Muscle layer of duodenum (tissue), 2 donors: ENCODE results near the gene KCNN1.

ENCODE experiments used
- H3K27ac ChIP-seq: one replicate; pipeline ENCODE4 v1.7.0; 2013; ENCODE audit warnings: mild to moderate bottlenecking, low read length
- H3K27me3 ChIP-seq: one replicate; pipeline ENCODE4 v1.7.0; 2013; ENCODE audit warnings: low read depth, mild to moderate bottlenecking, control low read depth, low read length
- H3K36me3 ChIP-seq, 2 donors: one replicate each; pipeline ENCODE4 v1.7.0; 2013; ENCODE audit warnings: low read length in 2 of 2, control low read depth in 1 of 2, mild to moderate bottlenecking in 1 of 2; ENCODE audit not compliant: insufficient read depth in 2 of 2, control insufficient read depth in 1 of 2
- H3K4me1 ChIP-seq, 2 donors: one replicate each; pipeline ENCODE4 v1.7.0; 2013; ENCODE audit warnings: low read length in 2 of 2, mild to moderate bottlenecking in 2 of 2, control low read depth in 1 of 2, moderate library complexity in 1 of 2; ENCODE audit not compliant: insufficient read depth in 2 of 2, control insufficient read depth in 1 of 2
- H3K4me3 ChIP-seq, 2 donors: one replicate each; pipeline ENCODE4 v1.7.0; 2013; ENCODE audit warnings: low read length in 2 of 2, low read depth in 1 of 2, mild to moderate bottlenecking in 1 of 2
- H3K9me3 ChIP-seq, 2 donors: one replicate each; pipeline ENCODE4 v1.7.0; 2013; ENCODE audit warnings: low read length in 2 of 2, control low read depth in 1 of 2, mild to moderate bottlenecking in 1 of 2; ENCODE audit not compliant: control insufficient read depth in 1 of 2
- donor health status: healthy.

KCNN1 gene

DNA sequence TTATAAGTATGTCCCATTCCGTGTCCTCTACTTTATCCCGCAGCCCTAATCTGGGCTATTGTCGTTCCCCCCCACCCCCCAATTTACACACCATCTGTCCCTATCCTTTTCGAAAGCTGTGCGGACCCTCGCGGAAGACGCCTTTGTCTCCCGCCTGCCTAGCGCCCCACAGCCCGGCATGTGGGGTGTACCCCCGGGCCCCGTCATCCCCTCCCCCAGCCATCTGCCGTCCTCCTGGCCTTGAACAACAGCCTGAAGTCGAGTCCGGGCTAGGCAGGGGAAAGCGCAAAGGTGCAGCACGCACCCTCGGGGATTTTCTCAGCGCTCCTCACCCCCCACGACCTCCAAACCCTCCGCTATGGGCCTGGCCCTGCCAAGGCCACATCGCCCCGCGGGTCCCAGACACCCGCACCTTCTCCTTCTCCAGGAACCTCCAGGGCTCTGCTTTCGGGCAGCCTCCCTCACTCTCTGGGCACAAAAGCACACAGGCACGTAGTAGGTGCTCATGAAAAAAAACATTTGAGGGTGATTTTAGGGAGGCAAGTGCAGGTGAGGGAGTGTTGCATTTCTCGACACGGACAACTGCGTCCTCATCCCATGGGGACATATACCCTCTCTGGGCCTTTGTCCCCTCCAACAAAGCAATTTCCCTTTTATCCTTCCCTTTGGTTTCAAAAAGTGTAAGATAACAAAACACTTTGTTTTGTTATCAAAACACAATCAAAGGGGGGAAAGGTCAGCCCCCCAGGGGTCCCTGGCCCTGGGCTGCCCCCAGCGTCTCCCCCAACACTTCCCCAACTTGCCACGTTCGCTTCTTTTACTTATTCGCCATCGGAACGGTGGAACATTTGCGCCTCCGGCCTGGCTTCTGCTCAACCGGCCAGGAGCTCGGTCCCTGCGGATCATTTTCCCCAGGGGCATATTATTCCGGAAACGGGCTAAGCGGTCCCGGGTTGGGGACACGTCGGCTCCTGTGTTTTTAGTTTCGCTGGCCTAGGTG, 17.7 kb upstream of the KCNN1 start:
- Histone ChIP-seq H3K27ac (no peak overlapping the region), H3K4me1 (peaks cover 6 to 50% of the 10 kb centered on the region in 2 donors), H3K9me3 (no peaks in the 10 kb centered on the region), H3K27me3 (peaks cover 48% of the 10 kb centered on the region), H3K4me3 (peak overlapping the region in 1 of 2 donors; percentile 65), H3K36me3 (no peaks in the 10 kb centered on the region)

GRCh38 chr19:17949956-17950309, 17.0 kb upstream of the KCNN1 start:
- Histone ChIP-seq H3K27me3 (peaks cover 48% of the 10 kb centered on the region), H3K27ac (no peak overlapping the region), H3K4me3 (peak overlapping the region in 1 of 2 donors; percentile 35), H3K9me3 (no peaks in the 10 kb centered on the region), H3K4me1 (peaks cover 6 to 48% of the 10 kb centered on the region in 2 donors), H3K36me3 (no peaks in the 10 kb centered on the region)

GRCh38 chr19:17950310-17951156, 16.4 kb upstream of the KCNN1 start:
- H3K36me3 ChIP-seq: no peaks in the 10 kb centered on the region
- peak overlapping the region in 1 of 2 donors; percentile 35 for H3K4me3 ChIP-seq
- no peak overlapping the region for H3K27ac ChIP-seq
- peaks cover 48% of the 10 kb centered on the region for H3K27me3 ChIP-seq
- H3K9me3 ChIP-seq: no peaks in the 10 kb centered on the region
- H3K4me1 ChIP-seq: peaks cover 6 to 48% of the 10 kb centered on the region in 2 donors

GRCh38 chr19:17951157-17951989, 15.5 kb upstream of the KCNN1 start:
- no peaks in the 10 kb centered on the region for H3K9me3 ChIP-seq
- no peak overlapping the region for H3K27ac ChIP-seq
- H3K4me1 ChIP-seq: peaks cover 6 to 48% of the 10 kb centered on the region in 2 donors
- H3K36me3 ChIP-seq: no peaks in the 10 kb centered on the region
- H3K27me3 ChIP-seq: peaks cover 48% of the 10 kb centered on the region
- H3K4me3 ChIP-seq: peak overlapping the region in 1 of 2 donors; percentile 35

DNA sequence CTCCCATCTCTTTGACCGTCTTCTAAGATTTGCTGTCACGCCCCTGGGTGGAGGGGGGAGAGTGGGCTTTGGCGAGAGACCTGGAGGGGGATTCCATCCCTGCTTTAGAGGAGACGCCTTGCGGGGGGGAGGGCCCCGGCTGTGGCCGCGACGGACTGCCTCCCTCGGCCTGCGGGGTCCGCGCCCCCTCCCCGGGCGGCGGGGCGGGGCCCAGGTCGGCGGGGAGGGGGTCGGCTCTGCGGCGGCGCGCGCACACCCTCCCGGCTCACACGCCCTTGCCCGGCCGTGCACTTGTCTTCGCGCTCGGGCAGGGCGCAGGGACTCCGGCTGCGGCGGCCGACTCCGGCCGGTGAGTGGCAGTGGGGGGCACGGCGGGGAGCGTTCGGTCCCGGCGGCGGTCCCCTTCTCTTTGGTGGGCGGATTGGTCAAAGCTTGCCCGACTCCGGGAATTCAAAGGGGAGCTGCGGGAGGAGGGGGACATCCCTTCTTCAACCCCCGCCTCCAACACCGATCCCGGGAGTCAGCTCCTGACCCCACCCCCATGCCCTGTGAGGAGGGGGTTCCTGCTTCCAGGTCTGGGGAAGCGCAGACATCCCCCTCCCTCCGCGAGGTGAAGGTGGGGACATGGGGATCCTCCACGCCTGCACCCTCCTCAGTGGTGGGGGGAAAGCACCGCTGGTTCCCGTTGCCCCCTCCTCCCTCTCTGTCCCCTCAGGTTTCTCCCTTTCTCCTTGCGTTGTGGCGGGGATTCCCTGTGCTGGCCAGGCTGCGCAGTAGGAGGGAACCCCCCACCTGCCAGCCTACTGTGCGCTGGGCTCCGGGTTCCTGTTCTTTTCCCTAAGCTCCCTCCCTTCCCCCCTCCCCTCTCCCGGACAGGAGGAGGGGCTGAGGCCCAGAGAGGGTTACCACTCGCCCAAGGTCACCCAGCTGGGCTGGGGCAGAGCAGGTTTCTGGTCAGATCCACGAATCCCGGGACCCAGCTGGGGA, 14.6 kb upstream of the KCNN1 start:
- peaks cover 2 to 43% of the 10 kb centered on the region in 2 donors for H3K4me1 ChIP-seq
- no peaks in the 10 kb centered on the region for H3K36me3 ChIP-seq
- H3K9me3 ChIP-seq: no peaks in the 10 kb centered on the region
- H3K4me3 ChIP-seq: no peak overlapping the region
- no peak overlapping the region for H3K27ac ChIP-seq
- peaks cover 48% of the 10 kb centered on the region for H3K27me3 ChIP-seq

GRCh38 chr19:17953316-17953801, 13.5 kb upstream of the KCNN1 start:
- H3K36me3 ChIP-seq: no peaks in the 10 kb centered on the region
- no peak overlapping the region for H3K4me3 ChIP-seq
- H3K27ac ChIP-seq: no peak overlapping the region
- peaks cover 48% of the 10 kb centered on the region for H3K27me3 ChIP-seq
- H3K4me1 ChIP-seq: peaks cover 2 to 39% of the 10 kb centered on the region in 2 donors
- no peaks in the 10 kb centered on the region for H3K9me3 ChIP-seq

- Histone ChIP-seq H3K4me3 (no peak overlapping the region), H3K9me3 (no peaks in the 10 kb centered on the region), H3K4me1 (peaks cover 0 to 34% of the 10 kb centered on the region in 2 donors), H3K27me3 (peaks cover 48% of the 10 kb centered on the region), H3K27ac (no peak overlapping the region), H3K36me3 (no peaks in the 10 kb centered on the region)
Observed at GRCh38 chr19:17953869-17954268, 13.0 kb upstream of the KCNN1 start.

DNA sequence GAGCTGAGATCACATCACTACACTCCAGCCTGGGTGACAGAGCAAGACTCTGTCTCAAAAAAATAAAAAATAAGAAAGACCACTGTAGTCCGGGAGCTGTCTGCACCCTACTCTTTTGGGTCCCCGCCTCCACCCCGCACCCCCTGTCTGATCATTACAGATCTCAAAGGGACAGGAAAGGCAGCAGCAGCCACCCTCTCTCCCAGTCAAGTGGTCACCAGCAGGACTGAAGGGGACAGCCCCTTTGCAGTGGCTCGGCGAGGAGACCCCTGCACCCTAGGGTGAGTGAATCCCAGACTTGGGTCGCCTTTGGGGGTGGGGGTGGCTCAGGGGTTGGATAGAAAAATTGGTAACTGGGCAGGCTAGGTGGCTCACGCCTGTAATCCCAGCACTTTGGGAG, 12.5 kb upstream of the KCNN1 start:
- no peak overlapping the region for H3K4me3 ChIP-seq
- no peak overlapping the region for H3K27ac ChIP-seq
- no peaks in the 10 kb centered on the region for H3K36me3 ChIP-seq
- H3K4me1 ChIP-seq: peaks cover 0 to 31% of the 10 kb centered on the region in 2 donors
- peaks cover 43% of the 10 kb centered on the region for H3K27me3 ChIP-seq
- H3K9me3 ChIP-seq: no peaks in the 10 kb centered on the region

DNA sequence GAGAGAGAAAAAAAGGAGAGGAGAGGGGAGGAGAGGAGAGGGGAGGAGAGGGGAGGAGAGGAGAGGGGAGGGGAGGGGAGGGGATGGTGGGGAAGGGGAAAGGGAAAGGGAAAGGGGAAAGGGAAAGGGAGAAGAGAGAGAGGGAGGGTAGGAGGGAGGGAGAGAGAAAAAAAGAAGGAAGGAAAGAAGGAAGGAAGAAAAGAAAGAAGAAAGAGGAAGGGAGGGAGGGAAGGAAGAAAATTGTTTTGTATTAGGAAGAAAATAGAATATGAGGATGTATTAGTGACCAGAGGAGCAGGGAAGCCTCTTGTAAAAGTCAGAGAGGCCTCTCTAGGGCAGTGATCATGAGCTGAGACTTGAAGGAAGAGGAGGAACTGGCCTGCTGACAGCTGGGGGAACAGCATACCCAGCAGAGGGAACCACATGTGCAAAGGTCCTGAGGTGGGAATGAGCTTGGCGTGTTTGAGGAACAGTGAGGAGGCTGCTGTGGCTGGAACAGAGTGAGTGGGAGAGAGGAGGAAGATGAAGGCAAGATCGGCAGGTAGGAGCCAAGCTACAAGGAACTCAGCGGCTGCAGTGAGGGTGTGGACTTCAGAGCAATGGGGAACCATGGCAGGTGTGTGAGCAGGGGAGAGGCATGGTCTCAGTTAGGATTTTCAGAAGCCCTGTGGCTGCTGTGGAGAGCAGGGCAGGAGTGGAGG, 9.6 kb upstream of the KCNN1 start:
- Histone ChIP-seq H3K4me3 (no peak overlapping the region), H3K36me3 (no peaks in the 10 kb centered on the region), H3K9me3 (no peaks in the 10 kb centered on the region), H3K27ac (no peak overlapping the region), H3K4me1 (peaks cover 0 to 4% of the 10 kb centered on the region in 2 donors), H3K27me3 (peaks cover 18% of the 10 kb centered on the region)
